NCI-H2196 (cell line): ENCODE data around the gene ERGIC2.
"Not testable (repeated sequence)": the region's sequence is repeated elsewhere in the genome, so short reads cannot be mapped to it uniquely, and the experiment has no call there.

ENCODE experiments used
- DNase-seq: peaks from one replicate; lab custom pipeline; 2025; ENCODE audit not compliant: unreplicated experiment; lab: John Stamatoyannopoulos, UW

The ERGIC2 gene

DNA sequence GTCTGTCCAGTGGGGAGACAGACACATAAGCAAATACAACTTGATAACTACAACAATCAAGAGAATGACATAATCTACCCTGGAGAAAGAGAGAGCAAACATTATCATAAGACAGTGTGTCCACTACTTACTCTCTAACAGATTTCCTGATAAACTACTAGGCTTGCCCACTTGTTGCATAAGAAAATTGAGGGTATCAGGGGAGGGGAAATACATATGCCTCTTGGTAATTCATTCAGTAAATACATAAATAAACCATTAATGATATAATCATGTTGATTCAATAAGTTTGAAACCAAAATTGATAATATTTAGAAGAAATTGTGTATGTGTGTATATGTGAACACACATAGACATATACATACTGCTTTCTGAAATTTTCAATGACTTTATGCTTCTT, 76.6 kb downstream of the ERGIC2 start:
- no peak for DNase-seq

DNA sequence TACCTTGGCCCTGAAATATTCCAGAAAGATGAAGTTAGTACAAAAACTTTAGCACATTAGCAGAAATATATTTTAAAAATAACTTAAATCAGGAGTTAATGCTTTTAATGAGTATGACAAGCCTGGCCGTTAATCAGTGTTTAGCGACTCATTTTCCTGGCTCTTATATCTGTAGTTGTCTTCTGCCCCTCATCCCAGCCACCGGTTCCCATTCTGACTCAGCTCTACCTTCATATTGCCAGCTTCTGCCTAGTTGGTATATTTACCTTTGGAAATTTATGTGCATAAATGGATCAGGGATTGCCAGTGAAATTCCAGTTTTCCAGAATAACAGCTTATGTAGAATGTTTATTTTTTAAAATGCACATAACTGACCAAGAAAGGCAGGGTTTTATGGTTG, 79.9 kb downstream of the ERGIC2 start:
- DNase-seq = no peak

DNA sequence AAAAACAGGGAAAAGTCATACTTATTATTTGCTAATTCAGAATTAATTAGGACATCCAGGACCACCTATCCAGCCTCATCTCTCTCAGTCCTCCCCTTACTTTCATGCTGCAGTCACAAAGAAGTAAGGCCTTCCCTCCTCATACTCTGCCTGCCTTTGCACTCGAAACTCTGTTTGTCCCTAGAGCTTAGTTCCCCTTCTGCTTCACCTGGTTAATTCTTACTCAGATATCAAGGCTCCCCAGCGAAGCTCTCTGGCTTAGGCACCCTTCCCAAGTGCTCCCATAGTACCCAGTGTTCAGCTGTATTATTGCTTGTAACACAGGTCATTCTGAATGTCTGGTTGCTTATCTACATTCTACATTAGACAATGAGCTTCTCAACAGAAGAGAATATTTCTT, 81.3 kb downstream of the ERGIC2 start:
- DNase-seq = no peak

DNA sequence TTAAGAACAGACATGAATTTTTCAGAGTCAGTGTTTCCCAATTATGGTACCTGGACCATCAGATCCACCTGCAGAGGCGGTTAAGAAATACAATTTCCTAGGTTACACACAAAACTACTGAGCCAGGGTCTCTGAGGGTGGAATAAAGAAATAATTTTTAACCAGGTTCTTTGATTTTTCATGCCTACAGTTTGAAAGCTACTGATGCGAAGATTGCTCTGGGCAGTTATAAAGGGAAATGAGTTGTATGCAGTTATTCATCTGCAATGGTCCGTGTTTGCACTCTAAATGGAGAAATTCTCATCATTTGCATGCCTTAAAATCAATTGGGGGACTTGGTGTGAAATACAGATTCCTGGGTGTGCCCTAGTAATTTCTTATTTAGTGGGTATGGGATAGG, 89.7 kb downstream of the ERGIC2 start:
- no peak for DNase-seq

DNA sequence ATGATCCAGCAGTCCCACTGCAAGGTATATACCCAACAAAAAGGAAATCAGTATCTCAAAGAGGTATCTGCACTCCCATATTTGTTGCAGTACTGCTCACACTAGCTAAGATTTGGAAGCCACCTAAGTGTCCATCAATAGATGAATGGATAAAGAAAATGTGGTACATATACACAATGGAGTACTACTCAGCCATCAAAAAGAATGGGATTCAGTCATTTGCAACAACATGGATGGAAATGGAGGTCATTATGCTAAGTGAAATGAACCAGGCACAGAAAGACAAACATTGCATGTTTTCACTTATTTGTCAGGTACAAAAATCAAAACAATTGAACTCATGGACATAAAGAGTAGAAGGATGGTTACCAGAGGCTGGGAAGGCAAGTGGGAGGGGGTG, 90.5 kb downstream of the ERGIC2 start:
- not testable (repeated sequence) for DNase-seq

DNA sequence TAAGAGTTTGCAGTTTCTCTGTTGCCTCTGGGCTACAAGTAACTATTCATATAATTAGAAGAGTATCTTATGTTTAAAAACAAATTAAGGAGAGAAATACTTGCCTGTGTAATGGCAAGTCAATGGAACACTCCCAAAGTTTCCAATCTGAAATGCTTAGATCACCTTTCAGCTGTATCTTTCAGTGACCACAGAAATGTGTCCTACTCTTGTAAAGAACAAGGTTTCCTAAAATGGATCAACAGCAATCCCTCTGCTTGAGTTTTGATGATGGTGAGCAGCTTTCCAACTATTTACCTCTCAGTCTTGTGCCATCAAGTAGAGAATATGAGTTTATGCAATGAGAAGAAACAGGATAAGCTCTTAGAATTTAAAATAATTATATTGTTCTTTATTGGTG, 92.9 kb downstream of the ERGIC2 start:
- DNase-seq = no peak

DNA sequence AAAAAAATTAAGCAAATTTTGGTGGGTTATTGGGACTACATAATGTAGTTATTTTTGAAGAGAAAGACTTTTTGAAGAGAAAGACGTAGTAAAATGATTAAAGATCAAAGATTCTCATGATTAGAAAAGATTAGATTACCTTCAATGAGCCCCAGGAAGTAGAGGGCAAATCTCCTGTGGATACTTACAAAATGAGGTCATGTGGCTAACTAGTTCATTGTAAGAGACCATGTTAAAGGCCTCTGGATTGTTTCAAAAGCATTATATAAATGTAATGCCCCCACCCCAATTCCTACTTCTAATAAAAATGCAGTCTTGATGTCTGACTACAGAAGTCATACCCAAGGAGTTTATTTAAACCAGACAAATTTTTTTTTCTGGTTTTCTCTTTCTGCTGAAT, 93.3 kb downstream of the ERGIC2 start:
- no peak for DNase-seq
